AG04450 (cell line): ENCODE data around the gene FIP1L1. TPM values are rescaled to one million over a fixed set of nuclear protein-coding genes. Genes with fewer than 3 reads are reported as not detected.

ENCODE experiments used
- CTCF ChIA-PET: fragments of 300-600, 350-600 bp; formaldehyde crosslinking; extraction: SDS; loops from one replicate; lab custom pipeline; 2022; ENCODE audit warnings: antibody characterized with exemption, inconsistent platforms; lab: Charles Lee
- POLR2A ChIA-PET: fragments of 350-600 bp; formaldehyde crosslinking; extraction: SDS; loops from one replicate; lab custom pipeline; 2021; ENCODE audit warnings: antibody characterized with exemption, inconsistent platforms; lab: Yijun Ruan, JAX
- DNase-seq: peaks from one replicate; pipeline ENCODE4 v3.0.0-alpha.2; 2011; ENCODE audit warnings: low read depth, low spot score
- H3K27ac ChIP-seq: one replicate; pipeline ENCODE4 v1.5.1; 2012; ENCODE audit warnings: low read depth, low read length, control low read depth
- H3K27me3 ChIP-seq: one replicate; pipeline ENCODE4 v1.6.0; 2012; ENCODE audit warnings: low read length; ENCODE audit not compliant: control insufficient read depth, insufficient read depth
- H3K4me3 ChIP-seq: 2 replicates; pipeline ENCODE4 v1.5.1; 2011; ENCODE audit warnings: mild to moderate bottlenecking, low read depth, low read length, control low read depth
- H3K9me3 ChIP-seq: 2 replicates; pipeline ENCODE4 v1.5.1; 2012; ENCODE audit warnings: low read length; ENCODE audit not compliant: control insufficient read depth, insufficient read depth
- polyA plus RNA-seq: library from polyadenylated mRNA; depleted of rRNA; stranded (reverse); fragments of >200 nt; gene quantifications from 2 replicates; pipeline ENCODE4 v1.2.3, GENCODE V29; 2011; rRNA removed
- TF ChIP-seq, protein P1 (sequence below): IDR thresholded peaks from 2 replicates; pipeline ENCODE4 v1.5.1; 2011; ENCODE audit warnings: low read depth, low read length, control low read depth, inconsistent platforms

Gene FIP1L1
- polyA plus RNA-seq, 1 experiment: 30.5 TPM

GRCh38 chr4:53510321-53510720 lies 132.9 kb downstream of the FIP1L1 start:
- ChIA-PET CTCF (interaction anchor here (1.3 kb wide), 1 partner anchor 494 kb away, joined by 3 read pairs; no protein-coding TSS in a partner anchor), POLR2A (no interaction called here)
- Histone ChIP-seq H3K27ac (no peak overlapping the region), H3K4me3 (no peak overlapping the region), H3K9me3 (peaks cover 4% of the 10 kb centered on the region; the same call in 1 of the 2 replicates), H3K27me3 (no peaks in the 10 kb centered on the region)
- DNase-seq: no peak
- TF ChIP-seq, protein P1, sequence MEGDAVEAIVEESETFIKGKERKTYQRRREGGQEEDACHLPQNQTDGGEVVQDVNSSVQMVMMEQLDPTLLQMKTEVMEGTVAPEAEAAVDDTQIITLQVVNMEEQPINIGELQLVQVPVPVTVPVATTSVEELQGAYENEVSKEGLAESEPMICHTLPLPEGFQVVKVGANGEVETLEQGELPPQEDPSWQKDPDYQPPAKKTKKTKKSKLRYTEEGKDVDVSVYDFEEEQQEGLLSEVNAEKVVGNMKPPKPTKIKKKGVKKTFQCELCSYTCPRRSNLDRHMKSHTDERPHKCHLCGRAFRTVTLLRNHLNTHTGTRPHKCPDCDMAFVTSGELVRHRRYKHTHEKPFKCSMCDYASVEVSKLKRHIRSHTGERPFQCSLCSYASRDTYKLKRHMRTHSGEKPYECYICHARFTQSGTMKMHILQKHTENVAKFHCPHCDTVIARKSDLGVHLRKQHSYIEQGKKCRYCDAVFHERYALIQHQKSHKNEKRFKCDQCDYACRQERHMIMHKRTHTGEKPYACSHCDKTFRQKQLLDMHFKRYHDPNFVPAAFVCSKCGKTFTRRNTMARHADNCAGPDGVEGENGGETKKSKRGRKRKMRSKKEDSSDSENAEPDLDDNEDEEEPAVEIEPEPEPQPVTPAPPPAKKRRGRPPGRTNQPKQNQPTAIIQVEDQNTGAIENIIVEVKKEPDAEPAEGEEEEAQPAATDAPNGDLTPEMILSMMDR: no peak

Other genes with a start within 250 kb of the FIP1L1 start
- 16.4 and 16.6 TPM in 2 replicates for gene SCFD2, start 11.6 kb upstream of the FIP1L1 start, polyA plus RNA-seq
- gene LNX1, start 213.8 kb downstream of the FIP1L1 start, polyA plus RNA-seq: 2.4 and 2.6 TPM in 2 replicates